Measurements from ENCODE around the gene DEK. TPM values are rescaled to one million over a fixed set of nuclear protein-coding genes. Genes with fewer than 3 reads are reported as not detected.
"Not testable (repeated sequence)": the region's sequence is repeated elsewhere in the genome, so short reads cannot be mapped to it uniquely, and the experiment has no call there.

DEK gene
- total RNA-seq, 1 donor from 2014 or later, result 175 TPM

DNA sequence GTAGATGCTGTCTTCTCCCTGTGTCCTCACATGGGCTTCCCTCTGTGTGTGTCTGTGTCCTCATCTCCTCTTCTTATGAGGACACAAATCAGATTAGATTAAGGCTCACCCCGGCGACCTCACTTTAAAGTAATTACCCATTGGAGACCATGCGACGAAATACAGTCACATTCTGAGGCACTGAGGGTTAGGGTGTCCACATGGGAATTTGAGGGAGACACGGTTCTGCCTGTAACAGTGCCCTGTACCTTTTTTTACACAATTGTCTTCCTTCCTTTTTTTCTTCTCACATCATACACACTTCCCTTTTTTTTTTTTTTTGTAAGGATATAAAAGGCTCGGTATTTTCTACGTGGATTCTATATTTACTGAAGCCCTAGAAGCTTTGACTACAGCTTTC lies 48.9 kb downstream of the DEK start:
- intact Hi-C loops (cut with micrococcal nuclease), result no loop called here
- H3K27ac Mint-ChIP-seq, result no peak overlapping the region
- H3K36me3 Mint-ChIP-seq (ENCODE audit: low read depth), result peaks cover 6% of the 10 kb centered on the region
- H3K4me1 Mint-ChIP-seq, result peaks cover 8% of the 10 kb centered on the region
- DNase-seq, result no peak
- H3K9me3 Mint-ChIP-seq, result no peaks in the 10 kb centered on the region
- no peak overlapping the region for H3K4me3 Mint-ChIP-seq
- H3K27me3 Mint-ChIP-seq, result no peaks in the 10 kb centered on the region

DNA sequence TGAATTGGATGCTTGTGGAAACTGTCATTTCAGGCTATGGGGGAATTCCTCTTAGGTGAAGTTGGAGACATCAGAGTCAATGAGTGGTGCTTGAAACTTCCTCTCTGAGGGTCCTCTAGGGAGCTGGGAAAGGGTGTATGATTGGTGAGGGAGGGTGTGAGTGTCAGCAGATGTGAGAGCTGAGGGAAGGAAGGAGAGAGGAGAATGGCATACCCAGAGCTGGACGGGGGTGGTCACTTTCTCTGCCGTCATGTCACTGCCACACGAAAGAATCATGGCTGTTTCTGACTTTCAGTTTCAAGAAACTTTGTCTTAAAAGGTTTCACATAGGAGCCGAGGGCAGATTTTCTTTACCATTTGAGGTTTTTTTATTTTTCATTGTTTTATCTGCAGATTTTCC lies 50.3 kb downstream of the DEK start:
- Mint-ChIP-seq H3K27ac (no peak overlapping the region), H3K9me3 (no peaks in the 10 kb centered on the region), H3K4me3 (no peak overlapping the region), H3K27me3 (no peaks in the 10 kb centered on the region), H3K36me3 (ENCODE audit: low read depth) (peaks cover 3% of the 10 kb centered on the region), H3K4me1 (peaks cover 8% of the 10 kb centered on the region)
- intact Hi-C loops (cut with micrococcal nuclease), result no loop called here
- DNase-seq, result no peak

DNA sequence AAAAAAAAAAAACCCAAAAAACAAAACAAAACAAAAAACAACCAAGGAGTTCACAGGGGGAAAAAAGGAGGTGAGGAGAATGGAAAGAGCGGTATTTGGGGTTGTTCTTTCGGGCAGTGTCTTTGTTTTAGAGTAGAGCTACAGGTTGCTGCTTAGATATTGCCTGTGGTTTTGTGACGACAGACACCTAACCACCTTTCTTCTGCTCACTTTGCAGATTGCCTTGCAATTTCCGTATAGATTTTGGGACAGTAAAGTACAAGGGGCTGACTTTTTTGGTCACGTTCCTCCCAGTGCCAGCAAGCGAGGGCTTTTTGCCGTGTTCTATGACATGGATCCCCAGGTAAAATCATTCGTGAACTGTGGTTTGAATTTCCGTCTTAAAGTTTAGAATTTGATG lies 50.9 kb downstream of the DEK start:
- peaks cover 8% of the 10 kb centered on the region for H3K4me1 Mint-ChIP-seq
- no peak overlapping the region for H3K27ac Mint-ChIP-seq
- intact Hi-C loops (cut with micrococcal nuclease), result no loop called here
- no peaks in the 10 kb centered on the region for H3K27me3 Mint-ChIP-seq
- peaks cover 3% of the 10 kb centered on the region for H3K36me3 Mint-ChIP-seq (ENCODE audit: low read depth)
- no peak overlapping the region for H3K4me3 Mint-ChIP-seq
- H3K9me3 Mint-ChIP-seq, result no peaks in the 10 kb centered on the region
- DNase-seq, result no peak

DNA sequence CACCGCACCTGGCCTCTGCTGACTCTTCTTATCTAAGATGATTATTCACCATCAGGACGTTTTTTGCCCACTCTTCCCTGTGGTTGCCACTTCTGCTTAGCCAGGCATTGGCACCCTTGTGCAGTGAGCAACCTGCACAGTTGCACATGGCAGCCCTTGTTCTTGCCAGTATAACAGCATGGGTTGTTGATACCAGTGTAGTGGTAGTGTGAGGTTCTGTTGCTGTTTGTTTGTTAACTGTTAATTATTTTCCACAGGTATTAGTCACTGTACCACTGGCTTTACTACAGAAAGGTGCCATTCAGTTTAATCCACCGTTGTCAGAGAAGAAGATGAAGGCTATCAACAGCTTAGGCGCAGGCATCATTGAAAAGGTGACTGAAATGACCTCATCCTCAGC lies 52.1 kb downstream of the DEK start:
- no peaks in the 10 kb centered on the region for H3K9me3 Mint-ChIP-seq
- peaks cover 3% of the 10 kb centered on the region for H3K36me3 Mint-ChIP-seq (ENCODE audit: low read depth)
- no peak overlapping the region for H3K4me3 Mint-ChIP-seq
- H3K4me1 Mint-ChIP-seq, result peaks cover 8% of the 10 kb centered on the region
- H3K27me3 Mint-ChIP-seq, result no peaks in the 10 kb centered on the region
- no peak overlapping the region for H3K27ac Mint-ChIP-seq
- no peak for DNase-seq
- intact Hi-C loops (cut with micrococcal nuclease), result no loop called here

DNA sequence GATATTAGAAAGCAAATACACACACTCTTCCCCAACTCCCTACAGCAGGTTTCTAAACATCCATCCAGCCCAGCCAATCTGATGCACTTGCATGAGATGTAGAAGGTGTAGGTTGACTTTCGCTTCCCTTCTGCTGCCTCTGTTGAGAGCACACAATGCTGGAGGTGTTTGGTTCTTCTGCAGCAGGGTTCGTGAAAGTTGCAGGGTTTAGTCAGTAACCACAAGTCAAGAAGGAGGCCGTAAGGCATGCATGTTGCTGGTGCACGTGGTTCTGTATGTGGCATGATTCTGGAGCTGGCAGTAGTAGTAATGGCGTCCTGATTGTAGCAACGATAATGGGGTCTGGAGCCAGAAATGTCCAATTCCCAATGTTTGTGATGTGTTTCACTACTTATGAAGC lies 53.0 kb downstream of the DEK start:
- H3K4me3 Mint-ChIP-seq, result no peak overlapping the region
- no peak overlapping the region for H3K27ac Mint-ChIP-seq
- intact Hi-C loops (cut with micrococcal nuclease), result loop anchor here (2.0 kb wide), 1 partner anchor 53 kb away; the partner anchor contains the start of gene DEK
- DNase-seq, result peak; percentile 58
- no peaks in the 10 kb centered on the region for H3K9me3 Mint-ChIP-seq
- H3K36me3 Mint-ChIP-seq (ENCODE audit: low read depth), result peaks cover 1% of the 10 kb centered on the region
- H3K27me3 Mint-ChIP-seq, result no peaks in the 10 kb centered on the region
- peaks cover 8% of the 10 kb centered on the region for H3K4me1 Mint-ChIP-seq

DNA sequence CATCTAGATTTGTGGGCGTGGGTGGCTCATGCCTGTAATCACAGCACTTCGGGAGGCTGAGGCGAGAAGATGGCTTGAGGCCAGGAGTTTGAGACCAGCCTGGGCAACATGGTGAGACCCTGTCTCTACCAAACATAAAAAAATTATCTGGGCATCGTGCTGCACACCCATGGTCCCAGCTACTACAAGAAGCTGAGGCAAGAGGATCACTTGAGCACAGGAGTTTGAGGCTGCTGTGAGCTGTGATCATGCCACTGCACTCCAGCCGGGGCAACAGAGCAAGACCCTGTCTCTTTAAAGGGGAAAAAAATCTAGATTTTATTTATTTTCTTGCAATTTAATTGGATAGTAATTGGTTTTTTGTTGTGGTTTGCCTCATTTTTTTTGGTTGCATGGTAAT lies 53.6 kb downstream of the DEK start:
- Mint-ChIP-seq H3K27me3 (no peaks in the 10 kb centered on the region), H3K4me1 (peaks cover 8% of the 10 kb centered on the region), H3K9me3 (no peaks in the 10 kb centered on the region), H3K36me3 (ENCODE audit: low read depth) (peaks cover 1% of the 10 kb centered on the region), H3K4me3 (no peak overlapping the region), H3K27ac (no peak overlapping the region)
- intact Hi-C loops (cut with micrococcal nuclease), result loop anchor here (2.0 kb wide), 1 partner anchor 54 kb away; the partner anchor contains the start of gene DEK
- no peak for DNase-seq

DNA sequence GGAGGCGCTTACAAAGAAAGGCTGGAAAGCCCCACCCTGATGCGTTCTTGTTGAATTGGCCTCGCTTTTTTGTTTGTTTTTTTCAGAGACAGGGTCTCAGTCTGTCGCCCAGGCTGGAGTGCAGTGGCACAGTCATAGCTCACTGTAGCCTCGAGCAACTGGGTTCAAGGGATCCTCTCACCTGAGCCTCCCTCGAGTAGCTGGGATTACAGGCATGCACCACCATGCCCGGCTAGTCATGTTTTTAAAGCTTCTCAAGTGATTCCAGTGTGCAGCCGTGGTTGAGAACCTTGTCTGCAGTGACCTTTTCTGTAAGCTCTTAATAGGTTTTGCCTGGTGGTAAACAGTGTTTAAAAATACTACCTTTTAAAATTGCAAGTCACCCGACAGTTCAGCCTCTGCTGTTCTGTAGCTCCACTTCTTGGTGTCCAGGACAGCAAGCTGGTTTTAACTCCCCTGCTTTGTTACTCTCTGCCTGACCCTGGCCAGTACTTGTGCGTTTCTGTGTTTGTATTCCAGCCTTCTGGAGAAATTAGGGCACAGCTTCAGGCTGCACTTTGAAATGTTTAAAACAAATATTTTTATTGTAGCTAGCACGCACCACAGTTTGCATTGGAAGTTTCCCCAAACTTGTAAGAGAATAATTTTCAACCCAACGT lies 54.7 kb downstream of the DEK start:
- Mint-ChIP-seq H3K9me3 (no peaks in the 10 kb centered on the region), H3K4me1 (peaks cover 8% of the 10 kb centered on the region), H3K27ac (no peak overlapping the region), H3K4me3 (no peak overlapping the region), H3K36me3 (ENCODE audit: low read depth) (no peaks in the 10 kb centered on the region), H3K27me3 (no peaks in the 10 kb centered on the region)
- DNase-seq, result no peak
- intact Hi-C loops (cut with micrococcal nuclease), result loop anchor here (2.0 kb wide), 1 partner anchor 55 kb away; the partner anchor contains the start of gene DEK

DNA sequence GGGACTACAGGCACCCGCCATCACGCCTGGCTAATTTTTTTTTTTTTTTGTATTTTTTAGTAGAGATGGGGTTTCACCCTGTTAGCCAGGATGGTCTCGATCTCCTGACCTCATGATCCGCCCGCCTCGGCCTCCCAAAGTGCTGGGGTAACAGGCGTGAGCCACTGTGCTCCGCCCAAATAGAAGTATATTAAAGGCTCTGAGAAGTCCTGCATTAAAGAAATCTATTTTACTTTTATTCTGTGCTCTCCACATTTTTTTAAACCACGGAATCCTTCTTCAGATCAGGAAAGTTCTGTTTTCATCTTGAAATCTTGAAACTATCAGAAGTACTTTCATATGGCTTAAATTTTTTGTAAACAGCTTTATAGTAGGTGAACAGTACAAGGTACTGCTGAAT lies 55.6 kb downstream of the DEK start:
- H3K27me3 Mint-ChIP-seq; H3K27ac Mint-ChIP-seq; H3K4me3 Mint-ChIP-seq; intact Hi-C loops (cut with micrococcal nuclease); H3K9me3 Mint-ChIP-seq; DNase-seq; H3K36me3 Mint-ChIP-seq (ENCODE audit: low read depth); H3K4me1 Mint-ChIP-seq: not testable (repeated sequence)

DNA sequence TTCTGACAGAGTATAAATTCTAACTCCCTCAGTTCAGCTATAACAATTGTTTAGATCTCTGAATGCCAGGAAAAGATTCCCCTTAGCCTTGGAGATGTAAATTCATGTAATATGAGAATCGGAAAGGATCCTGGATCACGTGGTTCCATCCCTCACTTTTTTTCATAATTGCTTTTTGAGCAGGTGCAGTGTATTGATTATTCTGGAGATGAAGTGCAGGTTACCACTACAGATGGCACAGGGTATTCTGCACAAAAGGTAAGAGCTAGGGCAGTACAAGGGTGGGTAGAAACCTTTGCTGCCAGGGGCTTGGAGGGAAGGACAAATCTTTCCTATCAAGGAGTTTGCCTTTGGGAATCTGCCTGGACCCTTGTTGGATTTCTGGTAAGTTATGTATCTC lies 56.4 kb downstream of the DEK start:
- H3K27ac Mint-ChIP-seq, result no peak overlapping the region
- intact Hi-C loops (cut with micrococcal nuclease), result no loop called here
- H3K9me3 Mint-ChIP-seq, result no peaks in the 10 kb centered on the region
- H3K36me3 Mint-ChIP-seq (ENCODE audit: low read depth), result no peaks in the 10 kb centered on the region
- H3K27me3 Mint-ChIP-seq, result no peaks in the 10 kb centered on the region
- H3K4me3 Mint-ChIP-seq, result no peak overlapping the region
- no peak for DNase-seq
- peaks cover 6% of the 10 kb centered on the region for H3K4me1 Mint-ChIP-seq

DNA sequence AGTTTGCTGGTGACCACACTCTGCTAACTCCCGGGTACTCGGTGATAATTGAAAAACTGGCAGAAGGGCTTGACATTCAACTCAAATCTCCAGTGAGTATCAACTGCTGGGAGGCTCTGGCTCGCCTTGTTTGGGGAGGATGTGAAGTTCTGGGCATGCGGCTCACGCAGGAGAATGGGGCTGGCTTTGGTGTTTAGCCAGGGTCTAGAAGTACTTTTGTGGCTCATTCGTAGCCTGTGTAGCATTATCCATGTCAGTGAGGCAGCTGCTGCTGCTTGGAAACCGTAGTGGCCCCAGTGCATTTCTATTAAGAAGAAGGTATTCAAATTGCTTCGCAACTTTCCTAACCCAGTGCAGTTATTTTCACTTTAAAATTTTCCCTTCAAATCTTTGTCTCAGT lies 56.9 kb downstream of the DEK start:
- H3K4me1 Mint-ChIP-seq, result peaks cover 6% of the 10 kb centered on the region
- H3K27ac Mint-ChIP-seq, result no peak overlapping the region
- no peak overlapping the region for H3K4me3 Mint-ChIP-seq
- DNase-seq, result no peak
- intact Hi-C loops (cut with micrococcal nuclease), result no loop called here
- H3K36me3 Mint-ChIP-seq (ENCODE audit: low read depth), result no peaks in the 10 kb centered on the region
- no peaks in the 10 kb centered on the region for H3K9me3 Mint-ChIP-seq
- H3K27me3 Mint-ChIP-seq, result no peaks in the 10 kb centered on the region

DNA sequence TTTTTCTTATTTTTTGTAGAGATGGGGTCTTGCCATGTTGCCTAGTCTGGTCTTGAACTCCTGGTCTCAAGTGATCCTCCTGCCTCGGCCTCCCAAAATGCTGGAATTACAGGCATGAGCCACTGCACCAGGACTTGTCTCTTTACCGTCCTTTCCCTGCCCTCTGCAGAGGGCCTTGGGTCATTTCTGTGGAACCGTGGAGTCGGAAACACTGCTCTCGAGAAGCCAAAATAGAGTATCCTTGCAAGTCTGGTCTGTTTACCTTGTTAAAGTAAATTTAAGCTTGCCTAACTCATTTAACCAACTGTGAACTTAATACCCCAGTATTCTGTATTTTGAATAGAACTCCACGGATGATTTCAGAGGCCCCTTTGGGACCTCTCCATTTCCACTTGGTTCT lies 57.7 kb downstream of the DEK start:
- no peaks in the 10 kb centered on the region for H3K9me3 Mint-ChIP-seq
- H3K4me3 Mint-ChIP-seq, result no peak overlapping the region
- H3K36me3 Mint-ChIP-seq (ENCODE audit: low read depth), result no peaks in the 10 kb centered on the region
- peaks cover 5% of the 10 kb centered on the region for H3K4me1 Mint-ChIP-seq
- H3K27me3 Mint-ChIP-seq, result no peaks in the 10 kb centered on the region
- H3K27ac Mint-ChIP-seq, result no peak overlapping the region
- intact Hi-C loops (cut with micrococcal nuclease), result no loop called here
- DNase-seq, result no peak

DNA sequence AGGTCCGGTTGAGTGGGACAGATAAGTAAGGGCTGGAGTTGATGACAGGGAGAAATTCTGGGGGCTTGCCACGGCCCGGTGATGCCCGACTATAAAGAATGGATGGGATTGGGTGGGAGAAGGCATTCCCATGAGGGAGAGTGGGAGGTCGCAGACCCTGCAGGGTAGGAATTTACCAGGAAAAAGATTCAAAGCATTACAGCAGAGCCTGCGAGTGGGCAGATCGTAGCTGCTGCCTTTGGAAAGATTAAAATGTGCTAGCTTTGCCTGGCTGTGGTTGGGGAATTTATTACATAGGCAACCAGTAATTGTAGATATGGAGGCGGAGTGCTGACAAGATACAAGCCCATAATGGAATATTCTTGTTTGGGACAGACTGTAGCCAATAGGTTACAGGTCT lies 59.6 kb downstream of the DEK start:
- Mint-ChIP-seq H3K4me1 (no peaks in the 10 kb centered on the region), H3K4me3 (no peak overlapping the region), H3K27me3 (no peaks in the 10 kb centered on the region), H3K36me3 (ENCODE audit: low read depth) (no peaks in the 10 kb centered on the region), H3K9me3 (no peaks in the 10 kb centered on the region), H3K27ac (no peak overlapping the region)
- no peak for DNase-seq
- intact Hi-C loops (cut with micrococcal nuclease), result no loop called here

DNA sequence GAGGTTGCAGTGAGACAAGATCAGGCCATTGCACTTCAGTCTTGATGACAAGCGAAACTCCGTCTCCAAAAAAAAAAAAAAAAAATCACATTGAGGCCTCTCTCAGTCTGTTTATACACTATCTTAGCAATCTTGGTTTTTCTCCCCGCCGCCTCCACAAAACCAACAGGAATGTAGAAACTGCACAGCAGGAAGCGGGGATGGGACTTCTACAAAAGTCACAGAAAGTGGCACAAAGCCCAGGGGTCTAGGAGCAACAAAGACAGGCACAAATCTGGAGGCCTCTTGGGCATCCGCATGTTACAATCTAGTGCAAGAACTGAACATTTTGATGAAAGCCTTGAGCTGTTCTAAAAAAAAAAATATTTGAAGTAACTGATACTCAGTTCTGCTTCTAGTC lies 60.5 kb downstream of the DEK start:
- Mint-ChIP-seq H3K36me3 (ENCODE audit: low read depth) (no peaks in the 10 kb centered on the region), H3K4me3 (no peak overlapping the region)

DNA sequence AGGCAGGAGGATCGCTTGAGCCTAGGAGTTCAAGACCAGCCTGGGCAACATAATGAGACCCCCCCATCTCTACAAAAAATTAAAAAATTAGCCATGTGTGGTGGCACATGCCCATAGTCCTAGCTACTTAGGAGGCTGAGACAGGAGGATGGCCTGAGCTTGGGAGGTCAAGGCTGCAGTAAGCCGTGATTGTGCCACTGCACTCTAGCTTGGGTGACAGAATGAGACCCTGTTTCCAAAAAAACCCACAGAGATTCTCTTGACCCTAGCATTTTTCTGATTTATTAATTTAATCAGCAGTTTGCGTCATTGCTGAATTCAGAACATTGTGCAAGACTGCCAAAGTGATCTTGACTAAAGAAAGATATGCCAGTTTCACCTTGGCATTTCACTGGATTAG lies 72.3 kb downstream of the DEK start:
- DNase-seq, result no peak

More for the DNA sequence above, 60.5 kb downstream of the DEK start:
- no peak for DNase-seq
- H3K27me3 Mint-ChIP-seq, result no peaks in the 10 kb centered on the region
- no peaks in the 10 kb centered on the region for H3K9me3 Mint-ChIP-seq
- H3K27ac Mint-ChIP-seq, result no peak overlapping the region
- no peaks in the 10 kb centered on the region for H3K4me1 Mint-ChIP-seq
- intact Hi-C loops (cut with micrococcal nuclease), result no loop called here

DNA sequence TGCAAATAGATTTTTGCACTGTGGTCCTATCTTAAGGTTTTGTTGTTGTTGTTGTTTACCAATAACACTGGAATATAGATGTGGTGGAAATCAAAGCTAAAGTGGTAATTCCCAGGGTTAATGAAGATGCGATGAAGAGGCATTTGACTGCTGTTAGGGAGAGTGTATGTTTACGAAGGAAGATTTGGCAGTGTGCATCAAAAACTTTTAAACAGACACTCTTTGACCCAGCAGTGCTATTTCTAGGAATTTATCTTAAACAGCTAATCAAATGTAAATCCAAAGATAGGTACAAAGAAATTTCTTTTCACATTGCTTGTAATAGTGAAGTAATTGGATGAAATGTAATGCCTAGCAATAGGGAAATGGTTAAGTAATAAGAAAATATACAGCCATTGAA lies 75.1 kb downstream of the DEK start:
- Mint-ChIP-seq H3K4me3 (no peak overlapping the region), H3K27ac (no peak overlapping the region), H3K36me3 (ENCODE audit: low read depth) (no peaks in the 10 kb centered on the region), H3K4me1 (no peaks in the 10 kb centered on the region), H3K9me3 (no peaks in the 10 kb centered on the region), H3K27me3 (no peaks in the 10 kb centered on the region)
- DNase-seq, result no peak
- intact Hi-C loops (cut with micrococcal nuclease), result no loop called here

More for the DNA sequence above, 72.3 kb downstream of the DEK start:
- intact Hi-C loops (cut with micrococcal nuclease), result no loop called here
- H3K9me3 Mint-ChIP-seq, result no peaks in the 10 kb centered on the region
- peaks cover 1% of the 10 kb centered on the region for H3K36me3 Mint-ChIP-seq (ENCODE audit: low read depth)
- no peaks in the 10 kb centered on the region for H3K4me1 Mint-ChIP-seq
- no peak overlapping the region for H3K27ac Mint-ChIP-seq
- H3K4me3 Mint-ChIP-seq, result no peak overlapping the region
- no peaks in the 10 kb centered on the region for H3K27me3 Mint-ChIP-seq

Data from activated CD4-positive, alpha-beta T cell treated with anti-CD3 and anti-CD28 coated beads, Interleukin-2, amount 10 ng/mL, durations not matched to agents 24 days and 14 days (primary cell).